GM04503 (cell line): ENCODE measurements around the gene USP31.
"Not testable (repeated sequence)": the region's sequence is repeated elsewhere in the genome, so short reads cannot be mapped to it uniquely, and the experiment has no call there.

ENCODE experiments used
- DNase-seq: peaks from one replicate; pipeline ENCODE4 v3.0.0-alpha.2; 2012; ENCODE audit warnings: low read depth

The USP31 gene

GRCh38 chr16:23096450-23096849, 52.8 kb downstream of the USP31 start:
- DNase-seq: not testable (repeated sequence)

- not testable (repeated sequence) for DNase-seq
Measured at GRCh38 chr16:23094136-23094535, 55.1 kb downstream of the USP31 start.

GRCh38 chr16:23092801-23093117, 56.5 kb downstream of the USP31 start:
- DNase-seq: no peak

GRCh38 chr16:23092072-23092800, 57.0 kb downstream of the USP31 start:
- no peak for DNase-seq

- no peak for DNase-seq
Measured at GRCh38 chr16:23089111-23089510, 60.1 kb downstream of the USP31 start.

- DNase-seq: no peak
Measured at GRCh38 chr16:23088018-23088417, 61.2 kb downstream of the USP31 start.

GRCh38 chr16:23085949-23086348, 63.3 kb downstream of the USP31 start:
- no peak for DNase-seq

GRCh38 chr16:23082161-23082788, 67.0 kb downstream of the USP31 start:
- no peak for DNase-seq

GRCh38 chr16:23081675-23082119, 67.6 kb downstream of the USP31 start:
- DNase-seq: peak; percentile 52

GRCh38 chr16:23080747-23081146, 68.5 kb downstream of the USP31 start:
- DNase-seq: no peak

GRCh38 chr16:23080329-23080728, 68.9 kb downstream of the USP31 start:
- no peak for DNase-seq

GRCh38 chr16:23079675-23080301, 69.5 kb downstream of the USP31 start:
- DNase-seq: no peak

- no peak for DNase-seq
Measured at GRCh38 chr16:23074423-23074822, 74.8 kb downstream of the USP31 start.

- no peak for DNase-seq
Measured at GRCh38 chr16:23072769-23073549, 76.3 kb downstream of the USP31 start.

GRCh38 chr16:23072084-23072599, 77.1 kb downstream of the USP31 start:
- no peak for DNase-seq

- no peak for DNase-seq
Measured at GRCh38 chr16:23071196-23072083, 77.8 kb downstream of the USP31 start.

GRCh38 chr16:23069844-23070243, 79.4 kb downstream of the USP31 start:
- DNase-seq: no peak

GRCh38 chr16:23068079-23068736, 81.0 kb downstream of the USP31 start:
- DNase-seq: no peak

- no peak for DNase-seq
Measured at GRCh38 chr16:23066676-23067075, 82.6 kb downstream of the USP31 start.

GRCh38 chr16:23064639-23065038, 84.6 kb downstream of the USP31 start:
- DNase-seq: no peak

GRCh38 chr16:23062524-23062923, 86.7 kb downstream of the USP31 start:
- DNase-seq: no peak
